Measurements from ENCODE around the gene MAGEF1. TPM values are rescaled to one million over a fixed set of nuclear protein-coding genes. Genes with fewer than 3 reads are reported as not detected.

MAGEF1 gene, protein sequence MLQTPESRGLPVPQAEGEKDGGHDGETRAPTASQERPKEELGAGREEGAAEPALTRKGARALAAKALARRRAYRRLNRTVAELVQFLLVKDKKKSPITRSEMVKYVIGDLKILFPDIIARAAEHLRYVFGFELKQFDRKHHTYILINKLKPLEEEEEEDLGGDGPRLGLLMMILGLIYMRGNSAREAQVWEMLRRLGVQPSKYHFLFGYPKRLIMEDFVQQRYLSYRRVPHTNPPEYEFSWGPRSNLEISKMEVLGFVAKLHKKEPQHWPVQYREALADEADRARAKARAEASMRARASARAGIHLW
- 10 to 100 TPM; 15.7 to 45.5 (median 29.9) TPM for polyA plus RNA-seq
- long read RNA-seq, donor 1, result 0 reads
- long read RNA-seq, donor 2, transcript MAGEF1-201 (1 exons, 1,636 nt), result major isoform, 12 of 12 reads
- long read RNA-seq, donor 2, partial matches to known transcripts, result 0 of 12 reads
- long read RNA-seq, donor 2, other reads (novel, unspliced or antisense), result 0 of 12 reads
- long read RNA-seq, donor 3, transcript MAGEF1-201 (1 exons, 1,636 nt), result major isoform, 31 of 31 reads
- long read RNA-seq, donor 3, partial matches to known transcripts, result 0 of 31 reads
- long read RNA-seq, donor 3, other reads (novel, unspliced or antisense), result 0 of 31 reads
- long read RNA-seq, donor 4, partial matches to known transcripts, result 0 of 1 reads
- long read RNA-seq, donor 4, other reads (novel, unspliced or antisense), result 0 of 1 reads
- long read RNA-seq, donor 5, transcript MAGEF1-201 (1 exons, 1,636 nt), result major isoform, 18 of 18 reads
- long read RNA-seq, donor 5, partial matches to known transcripts, result 0 of 18 reads
- long read RNA-seq, donor 5, other reads (novel, unspliced or antisense), result 0 of 18 reads
- long read RNA-seq, donor 6, transcript MAGEF1-201 (1 exons, 1,636 nt), result major isoform, 25 of 25 reads
- long read RNA-seq, donor 6, partial matches to known transcripts, result 0 of 25 reads
- long read RNA-seq, donor 6, other reads (novel, unspliced or antisense), result 0 of 25 reads
- long read RNA-seq, donor 7, result 0 reads
- long read RNA-seq, donor 8, transcript MAGEF1-201 (1 exons, 1,636 nt), result major isoform, 8 of 8 reads
- long read RNA-seq, donor 8, partial matches to known transcripts, result 0 of 8 reads
- long read RNA-seq, donor 8, other reads (novel, unspliced or antisense), result 0 of 8 reads
- long read RNA-seq, donor 9, transcript MAGEF1-201 (1 exons, 1,636 nt), result major isoform, 5 of 5 reads
- long read RNA-seq, donor 9, partial matches to known transcripts, result 0 of 5 reads
- long read RNA-seq, donor 9, other reads (novel, unspliced or antisense), result 0 of 5 reads
- long read RNA-seq, donor 10, transcript MAGEF1-201 (1 exons, 1,636 nt), result major isoform, 54 of 54 reads
- long read RNA-seq, donor 10, partial matches to known transcripts, result 0 of 54 reads
- long read RNA-seq, donor 10, other reads (novel, unspliced or antisense), result 0 of 54 reads

DNA sequence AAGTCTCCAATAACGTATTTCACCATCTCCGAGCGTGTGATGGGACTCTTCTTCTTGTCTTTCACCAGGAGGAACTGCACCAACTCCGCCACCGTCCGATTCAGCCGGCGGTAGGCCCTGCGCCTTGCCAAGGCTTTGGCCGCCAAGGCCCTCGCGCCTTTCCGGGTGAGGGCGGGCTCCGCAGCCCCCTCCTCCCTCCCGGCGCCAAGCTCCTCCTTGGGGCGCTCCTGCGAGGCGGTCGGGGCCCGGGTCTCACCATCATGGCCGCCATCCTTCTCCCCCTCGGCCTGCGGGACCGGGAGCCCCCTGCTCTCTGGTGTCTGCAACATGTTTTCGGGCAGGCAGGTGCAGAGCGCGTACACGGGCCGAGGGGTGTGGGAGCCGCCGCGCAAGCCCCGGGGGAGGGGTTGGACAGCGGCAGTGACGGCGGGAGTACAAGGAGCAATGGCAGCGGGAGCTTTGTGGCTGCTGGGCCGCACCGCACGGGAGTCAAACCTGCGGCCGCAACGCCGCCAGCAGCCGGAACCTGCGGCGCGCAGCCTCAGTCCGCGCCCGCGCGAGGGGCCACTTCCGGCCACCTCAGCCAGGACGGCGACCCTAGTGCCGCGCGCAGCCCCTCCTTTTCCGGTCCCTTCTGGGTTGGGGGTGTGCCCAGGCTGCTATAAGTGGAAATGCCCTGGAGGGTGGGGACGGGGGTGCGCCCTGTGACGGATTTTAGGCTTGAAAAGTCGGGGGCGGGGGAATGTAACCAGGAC lies at the start of gene MAGEF1:
MAGEF1 (minus strand) TSS at position 572 of the 755 bp plus-strand sequence; CDS start at position 329, 243 bp downstream.
- WGBS, 3 donors, result 0 to 1% (median 0%) methylated on average over 61 to 67 of the region's 67 CpGs
- Histone ChIP-seq H3K4me3 (ENCODE audit: low read depth in 1 of 3, low read length in 3 of 3) (peak within 1 kb of the TSS; percentile 68 to 83 (median 81)), H3K27ac (ENCODE audit: low read depth in 1 of 3, low read length in 2 of 3) (peak within 1 kb of the TSS; percentile 67 to 97 (median 90)), H3K9me3 (ENCODE audit: control insufficient read depth in 2 of 2, insufficient read depth in 1 of 2, low read depth in 1 of 2, low read length in 1 of 2) (peaks cover 0 to 9% of the 10 kb centered on the region in 2 donors), H3K4me1 (ENCODE audit: control insufficient read depth in 3 of 3, insufficient read depth in 2 of 3, low read depth in 1 of 3, low read length in 2 of 3) (peaks cover 3 to 7% (median 5%) of the 10 kb centered on the region in 3 donors), H3K27me3 (ENCODE audit: control insufficient read depth in 3 of 3, insufficient read depth in 3 of 3, low read length in 3 of 3) (no peaks in the 10 kb centered on the region), H3K36me3 (ENCODE audit: control insufficient read depth in 3 of 3, insufficient read depth in 2 of 3, low read depth in 1 of 3, low read length in 3 of 3) (peaks cover 0 to 10% (median 0%) of the 10 kb centered on the region in 3 donors)
- DNase-seq, result peak; percentile 65 to 92
- FAIRE-seq, result no peak

DNA sequence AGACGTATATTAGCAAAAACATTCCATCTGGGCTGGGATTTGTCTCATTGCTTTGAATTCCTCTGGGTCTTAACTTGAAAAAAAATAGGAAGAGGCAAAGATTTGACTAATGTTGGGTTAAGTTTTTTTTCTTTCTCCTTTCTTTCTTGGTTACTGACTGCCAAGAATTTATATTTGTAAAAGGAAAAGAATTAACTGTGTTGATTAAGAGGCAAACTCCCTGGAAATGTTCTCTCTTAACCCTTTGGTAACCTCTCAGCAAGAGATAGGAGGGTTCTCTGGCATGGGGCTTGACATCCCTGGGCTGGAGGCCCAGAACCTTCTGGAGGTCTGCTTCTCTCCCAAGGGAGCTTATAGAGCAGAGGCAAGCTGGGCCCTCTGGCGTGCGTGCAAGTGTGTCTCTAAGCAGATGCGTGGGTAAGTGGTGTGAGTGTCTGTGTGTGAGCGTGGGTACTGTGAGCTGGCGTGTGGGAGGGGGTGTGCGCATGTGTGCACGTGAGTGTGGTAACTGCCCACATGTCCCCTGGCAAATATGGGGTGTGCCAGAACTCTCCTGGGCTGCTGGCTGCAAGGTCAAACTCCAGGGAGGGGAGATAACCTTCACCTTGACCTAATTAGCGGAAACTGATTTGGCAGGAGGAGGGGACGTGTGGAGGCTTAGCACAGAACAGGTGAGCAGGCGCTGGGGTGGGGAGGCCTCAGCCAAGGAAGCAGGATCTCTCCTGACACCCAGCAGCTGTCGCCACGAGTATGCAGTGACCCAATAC lies 49.4 kb upstream of the MAGEF1 start:
- FAIRE-seq, result no peak
- WGBS, 3 donors, result 23 to 49% (median 29%) methylated on average over 13 of the region's 13 CpGs
- no peaks in the 10 kb centered on the region for H3K36me3 ChIP-seq (ENCODE audit: control insufficient read depth in 3 of 3, insufficient read depth in 2 of 3, low read depth in 1 of 3, low read length in 3 of 3)
- H3K27me3 ChIP-seq (ENCODE audit: control insufficient read depth in 3 of 3, insufficient read depth in 3 of 3, low read length in 3 of 3), result no peaks in the 10 kb centered on the region
- peaks cover 2 to 41% (median 6%) of the 10 kb centered on the region in 3 donors for H3K4me1 ChIP-seq (ENCODE audit: control insufficient read depth in 3 of 3, insufficient read depth in 2 of 3, low read depth in 1 of 3, low read length in 2 of 3)
- H3K9me3 ChIP-seq (ENCODE audit: control insufficient read depth in 2 of 2, insufficient read depth in 1 of 2, low read depth in 1 of 2, low read length in 1 of 2), result no peaks in the 10 kb centered on the region
- peak in 1 of 2 donors; percentile 62 for DNase-seq
- no peak overlapping the region for H3K4me3 ChIP-seq (ENCODE audit: low read depth in 1 of 3, low read length in 3 of 3)
- no peak overlapping the region for H3K27ac ChIP-seq (ENCODE audit: low read depth in 1 of 3, low read length in 2 of 3)

DNA sequence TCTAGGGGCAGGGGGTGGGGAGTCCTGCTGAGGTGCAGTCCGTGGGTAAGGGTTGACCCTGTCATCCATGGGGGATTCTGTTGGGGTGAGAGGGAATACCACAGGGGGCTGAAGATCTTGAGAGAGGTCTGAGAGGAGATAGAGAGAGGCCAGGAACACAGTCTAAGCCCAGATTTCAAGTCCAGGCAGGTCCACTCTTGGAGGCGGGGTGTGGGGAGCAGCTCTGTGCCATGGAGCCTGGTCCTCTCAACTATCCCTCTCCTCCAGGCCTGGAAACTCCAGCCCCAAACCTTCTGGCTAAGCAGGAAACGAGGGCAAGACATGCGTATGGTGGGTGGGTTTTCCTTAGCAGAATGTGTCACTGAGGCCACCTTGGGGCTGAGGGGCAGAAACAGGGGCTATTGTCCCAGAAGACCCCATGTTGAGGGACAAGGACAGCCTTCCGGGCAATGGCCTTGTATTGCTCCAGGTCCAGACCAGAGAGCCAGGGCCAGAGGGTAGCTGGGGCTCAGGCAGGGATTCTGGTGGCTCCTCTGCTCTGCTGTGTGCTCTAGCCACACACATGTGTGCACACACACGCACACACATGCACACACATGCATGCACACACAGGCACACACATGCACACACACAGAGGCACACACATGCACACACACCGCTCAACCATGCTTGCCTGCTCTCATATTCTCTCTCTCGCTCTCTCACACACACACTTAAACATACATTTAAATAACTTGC lies 48.6 kb upstream of the MAGEF1 start:
- peak overlapping the region in 1 of 3 donors; percentile 49 for H3K27ac ChIP-seq (ENCODE audit: low read depth in 1 of 3, low read length in 2 of 3)
- H3K4me1 ChIP-seq (ENCODE audit: control insufficient read depth in 3 of 3, insufficient read depth in 2 of 3, low read depth in 1 of 3, low read length in 2 of 3), result peaks cover 2 to 43% (median 8%) of the 10 kb centered on the region in 3 donors
- FAIRE-seq, result no peak

DNA sequence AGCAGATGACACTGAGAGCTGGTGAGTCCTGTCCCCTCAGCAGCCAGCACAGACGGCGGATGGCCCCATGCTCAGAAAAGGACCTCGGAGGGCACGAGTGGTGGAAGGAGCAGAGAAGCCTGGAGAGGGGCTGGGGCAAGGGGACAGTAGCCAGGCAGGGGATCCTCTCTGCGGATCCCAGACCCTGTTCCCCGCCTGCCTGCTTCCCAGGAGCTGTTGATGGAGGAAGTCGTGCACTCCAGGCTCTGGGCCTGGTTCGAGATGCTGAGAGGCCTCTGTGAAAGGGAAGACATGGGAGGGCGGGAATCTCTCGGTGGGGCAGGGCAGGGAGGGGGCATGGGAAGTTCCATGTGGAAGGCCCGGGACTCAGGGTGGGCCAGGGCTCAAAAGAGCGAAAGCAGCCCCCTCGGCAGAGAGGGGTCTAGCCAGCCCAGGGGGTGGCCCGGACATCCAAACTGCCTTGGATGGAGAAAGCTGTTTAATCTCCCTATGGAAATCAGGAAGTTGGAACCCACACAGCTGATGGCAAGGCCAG lies 47.9 kb upstream of the MAGEF1 start:
- 72 to 79% (median 73%) methylated on average over 14 of the region's 14 CpGs for WGBS, 3 donors
- FAIRE-seq (no peak), DNase-seq (no peak)
- Histone ChIP-seq H3K4me1 (ENCODE audit: control insufficient read depth in 3 of 3, insufficient read depth in 2 of 3, low read depth in 1 of 3, low read length in 2 of 3) (peaks cover 2 to 47% (median 9%) of the 10 kb centered on the region in 3 donors), H3K9me3 (ENCODE audit: control insufficient read depth in 2 of 2, insufficient read depth in 1 of 2, low read depth in 1 of 2, low read length in 1 of 2) (no peaks in the 10 kb centered on the region), H3K27ac (ENCODE audit: low read depth in 1 of 3, low read length in 2 of 3) (no peak overlapping the region), H3K4me3 (ENCODE audit: low read depth in 1 of 3, low read length in 3 of 3) (no peak overlapping the region), H3K36me3 (ENCODE audit: control insufficient read depth in 3 of 3, insufficient read depth in 2 of 3, low read depth in 1 of 3, low read length in 3 of 3) (no peaks in the 10 kb centered on the region), H3K27me3 (ENCODE audit: control insufficient read depth in 3 of 3, insufficient read depth in 3 of 3, low read length in 3 of 3) (no peaks in the 10 kb centered on the region)

More for the DNA sequence above, 48.6 kb upstream of the MAGEF1 start:
- 79 to 86% (median 80%) methylated on average over 8 of the region's 8 CpGs for WGBS, 3 donors
- H3K27me3 ChIP-seq (ENCODE audit: control insufficient read depth in 3 of 3, insufficient read depth in 3 of 3, low read length in 3 of 3), result no peaks in the 10 kb centered on the region
- no peaks in the 10 kb centered on the region for H3K9me3 ChIP-seq (ENCODE audit: control insufficient read depth in 2 of 2, insufficient read depth in 1 of 2, low read depth in 1 of 2, low read length in 1 of 2)
- no peak for DNase-seq
- no peak overlapping the region for H3K4me3 ChIP-seq (ENCODE audit: low read depth in 1 of 3, low read length in 3 of 3)
- no peaks in the 10 kb centered on the region for H3K36me3 ChIP-seq (ENCODE audit: control insufficient read depth in 3 of 3, insufficient read depth in 2 of 3, low read depth in 1 of 3, low read length in 3 of 3)

DNA sequence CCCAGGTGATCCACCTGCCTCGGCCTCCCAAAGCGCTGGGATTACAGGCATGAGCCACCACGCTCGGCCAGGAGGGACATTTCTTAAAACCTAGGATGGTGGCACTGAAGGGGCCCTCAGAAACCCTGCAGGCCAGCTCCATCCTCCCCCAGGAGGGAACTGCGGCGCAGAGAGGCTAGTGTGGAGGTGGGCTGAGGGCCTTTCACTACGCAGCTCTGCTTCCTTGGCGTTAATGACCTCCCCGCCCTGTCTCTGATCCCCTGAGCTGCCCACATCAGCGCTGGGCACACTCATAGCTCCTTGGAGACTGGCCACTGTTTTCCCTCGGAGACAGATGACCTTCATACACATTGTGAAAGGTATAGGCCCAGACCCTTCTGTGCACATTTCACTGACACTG lies 46.2 kb upstream of the MAGEF1 start:
- no peak for FAIRE-seq

DNA sequence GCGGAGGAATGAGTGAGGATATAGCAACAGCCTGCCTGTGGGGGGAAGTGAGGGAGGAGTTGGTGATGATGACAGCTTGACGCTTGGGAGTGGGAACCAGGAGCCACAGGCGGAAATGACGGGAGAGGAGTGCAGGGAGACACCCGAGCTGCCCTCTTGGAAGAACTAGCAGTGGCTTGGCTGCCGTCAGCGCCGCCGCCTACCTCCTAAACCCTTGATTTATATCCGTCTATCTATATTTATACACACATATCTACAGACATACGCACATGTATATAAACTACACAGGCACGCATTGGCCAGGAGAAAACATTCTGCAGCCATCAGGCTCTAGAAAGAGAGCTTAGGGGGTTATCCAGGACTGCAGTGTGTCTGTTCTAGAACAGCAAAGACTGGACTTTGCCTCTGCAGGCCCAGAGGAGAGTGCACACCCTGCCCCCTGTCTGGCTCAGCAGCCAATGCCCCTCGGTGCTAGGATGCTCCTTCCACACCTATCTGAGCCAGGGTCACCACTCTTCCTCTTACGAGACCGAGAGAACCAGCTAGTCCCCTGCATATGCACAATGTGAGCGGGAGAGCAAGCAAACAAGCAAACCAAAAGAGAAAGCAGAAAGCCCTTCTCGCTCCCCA lies 45.3 kb upstream of the MAGEF1 start:
- peak overlapping the region in 2 of 3 donors; percentile 7 to 14 for H3K4me3 ChIP-seq (ENCODE audit: low read depth in 1 of 3, low read length in 3 of 3)
- no peaks in the 10 kb centered on the region for H3K36me3 ChIP-seq (ENCODE audit: control insufficient read depth in 3 of 3, insufficient read depth in 2 of 3, low read depth in 1 of 3, low read length in 3 of 3)
- H3K27ac ChIP-seq (ENCODE audit: low read depth in 1 of 3, low read length in 2 of 3), result peak overlapping the region; percentile 50 to 76 (median 58)
- FAIRE-seq, result no peak
- H3K27me3 ChIP-seq (ENCODE audit: control insufficient read depth in 3 of 3, insufficient read depth in 3 of 3, low read length in 3 of 3), result no peaks in the 10 kb centered on the region
- 19 to 27% (median 23%) methylated on average over 16 to 17 of the region's 17 CpGs for WGBS, 3 donors
- no peaks in the 10 kb centered on the region for H3K9me3 ChIP-seq (ENCODE audit: control insufficient read depth in 2 of 2, insufficient read depth in 1 of 2, low read depth in 1 of 2, low read length in 1 of 2)
- peaks cover 2 to 49% (median 9%) of the 10 kb centered on the region in 3 donors for H3K4me1 ChIP-seq (ENCODE audit: control insufficient read depth in 3 of 3, insufficient read depth in 2 of 3, low read depth in 1 of 3, low read length in 2 of 3)
- DNase-seq, result peak; percentile 64 to 68

More for the DNA sequence above, 46.2 kb upstream of the MAGEF1 start:
- Histone ChIP-seq H3K4me3 (ENCODE audit: low read depth in 1 of 3, low read length in 3 of 3) (no peak overlapping the region), H3K36me3 (ENCODE audit: control insufficient read depth in 3 of 3, insufficient read depth in 2 of 3, low read depth in 1 of 3, low read length in 3 of 3) (no peaks in the 10 kb centered on the region), H3K27me3 (ENCODE audit: control insufficient read depth in 3 of 3, insufficient read depth in 3 of 3, low read length in 3 of 3) (no peaks in the 10 kb centered on the region), H3K4me1 (ENCODE audit: control insufficient read depth in 3 of 3, insufficient read depth in 2 of 3, low read depth in 1 of 3, low read length in 2 of 3) (peaks cover 2 to 47% (median 9%) of the 10 kb centered on the region in 3 donors), H3K27ac (ENCODE audit: low read depth in 1 of 3, low read length in 2 of 3) (peak overlapping the region in 1 of 3 donors; percentile 34), H3K9me3 (ENCODE audit: control insufficient read depth in 2 of 2, insufficient read depth in 1 of 2, low read depth in 1 of 2, low read length in 1 of 2) (no peaks in the 10 kb centered on the region)
- WGBS, 3 donors, result 87 to 91% (median 88%) methylated on average over 11 of the region's 11 CpGs
- no peak for DNase-seq
